GM19099 (cell line): Measurements from ENCODE around the gene GOLGB1.

ENCODE experiments used
- POLR2A ChIP-seq: IDR thresholded peaks from 3 replicates; pipeline ENCODE4 v1.6.1; 2011; ENCODE audit warnings: low read depth; ENCODE audit not compliant: insufficient read length; ENCODE audit errors: extremely low read depth

GOLGB1 gene

GRCh38 chr3:121627622-121628021 lies 121.9 kb downstream of the GOLGB1 start:
- no peak for TF ChIP-seq POLR2A

GRCh38 chr3:121627211-121627610 lies 122.3 kb downstream of the GOLGB1 start:
- no peak for TF ChIP-seq POLR2A

GRCh38 chr3:121626495-121626894 lies 123.0 kb downstream of the GOLGB1 start:
- TF ChIP-seq POLR2A: no peak

DNA sequence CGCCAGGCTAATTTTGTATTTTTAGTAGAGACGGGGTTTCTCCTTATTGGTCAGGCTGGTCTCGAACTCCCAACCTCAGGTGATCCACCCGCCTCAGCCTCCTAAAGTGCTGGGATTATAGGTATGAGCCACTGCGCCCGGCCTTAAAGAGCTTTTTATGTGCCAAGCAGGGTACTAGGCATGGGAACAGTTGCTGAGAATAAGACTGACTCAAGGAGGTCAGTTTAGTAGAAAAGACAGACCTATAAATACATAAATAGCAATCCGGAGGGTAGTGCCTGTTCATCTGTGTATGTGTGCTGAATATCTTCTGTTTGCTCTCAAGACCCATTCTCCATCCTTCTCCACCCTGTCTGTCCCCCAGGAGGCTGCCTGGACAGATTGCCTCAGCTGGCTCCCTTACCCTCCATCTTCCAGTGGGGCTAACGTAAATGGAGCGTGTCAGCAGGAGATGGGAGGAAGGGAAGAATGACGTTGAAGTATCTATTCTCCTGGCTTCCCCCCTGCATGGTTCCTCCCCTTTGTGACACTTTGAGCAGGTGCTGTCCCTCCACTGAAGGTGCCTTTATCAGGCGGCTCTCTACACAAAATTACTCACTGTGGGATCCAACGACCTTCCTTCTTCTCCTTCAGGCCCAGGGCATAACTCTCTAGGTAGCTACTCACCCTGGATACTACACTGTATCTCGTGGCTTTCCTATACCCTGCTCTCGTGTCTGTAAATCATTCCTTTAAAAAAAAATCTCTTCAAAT lies 125.2 kb downstream of the GOLGB1 start:
- no peak for TF ChIP-seq POLR2A

- TF ChIP-seq POLR2A: no peak
Measured at GRCh38 chr3:121621491-121621890, 128.1 kb downstream of the GOLGB1 start.

GRCh38 chr3:121619691-121620090 lies 129.8 kb downstream of the GOLGB1 start:
- TF ChIP-seq POLR2A: no peak
